GM10266 (cell line): ENCODE measurements around the gene NHEJ1.
"Not testable (repeated sequence)": the region's sequence is repeated elsewhere in the genome, so short reads cannot be mapped to it uniquely, and the experiment has no call there.

Experiments used
- DNase-seq: peaks from one replicate; pipeline ENCODE4 v3.0.0; 2012; ENCODE audit errors: extremely low spot score
- CTCF ChIP-seq: IDR thresholded peaks from 2 replicates; pipeline ENCODE4 v1.5.1; 2012; ENCODE audit warnings: mild to moderate bottlenecking, low read depth; ENCODE audit not compliant: control insufficient read depth, insufficient read depth; ENCODE audit errors: missing control alignments

The NHEJ1 gene

DNA sequence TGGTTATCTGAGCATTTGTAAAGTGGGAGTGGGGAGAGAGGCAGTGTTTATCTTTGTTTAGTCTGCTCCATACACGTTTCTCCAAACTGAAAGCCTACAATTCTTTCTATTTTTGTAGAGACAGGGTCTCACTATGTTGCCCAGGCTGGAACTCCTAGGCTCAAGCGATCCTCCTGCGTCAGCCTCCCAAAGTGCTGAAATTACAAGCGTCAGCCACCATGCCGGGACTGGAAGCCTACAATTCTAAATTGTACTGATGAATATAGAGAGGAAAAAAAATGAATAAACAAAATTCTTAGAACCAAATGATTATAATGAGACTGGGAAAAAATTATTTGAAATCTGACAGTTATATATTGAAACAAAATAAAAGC lies 44.5 kb upstream of the NHEJ1 start:
- DNase-seq: no peak
- no peak for TF ChIP-seq CTCF

DNA sequence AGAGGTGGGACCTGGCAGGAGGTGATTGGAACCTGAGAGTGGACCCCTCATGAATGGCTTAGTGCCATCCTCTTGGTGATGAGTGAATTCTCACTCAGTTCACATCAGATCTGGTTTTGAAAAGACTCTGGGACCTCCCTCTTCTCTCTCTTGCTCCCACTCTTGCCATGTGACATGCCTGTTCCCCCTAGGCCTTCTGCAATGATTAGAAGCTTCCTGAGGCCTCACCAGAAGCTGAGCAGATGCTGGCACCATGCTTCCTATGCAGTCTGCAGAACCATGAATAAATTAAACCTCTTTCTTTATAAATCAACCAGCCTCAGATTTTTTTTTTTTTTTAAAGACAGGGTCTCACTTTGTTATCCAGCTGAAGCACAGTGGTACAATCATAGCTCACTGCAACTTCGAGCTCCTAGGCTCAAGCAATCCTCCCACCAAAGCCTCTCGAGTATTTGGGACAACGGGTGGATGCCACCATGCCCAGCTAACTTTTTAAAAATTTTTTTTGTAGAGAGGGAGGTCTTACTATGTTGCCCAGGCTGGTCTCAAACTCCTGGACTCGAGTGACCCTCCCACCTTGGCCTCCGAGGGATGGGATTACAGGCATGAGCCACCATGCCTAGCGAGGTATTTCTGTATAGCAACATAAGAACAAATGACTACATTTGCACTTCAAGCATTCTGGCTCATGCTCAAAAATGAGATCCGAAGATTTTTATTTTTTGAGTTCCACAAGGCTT lies 44.0 kb upstream of the NHEJ1 start:
- no peak for DNase-seq
- TF ChIP-seq CTCF: no peak

GRCh38 chr2:219201331-219201730 lies 40.7 kb upstream of the NHEJ1 start:
- DNase-seq: not testable (repeated sequence)

DNA sequence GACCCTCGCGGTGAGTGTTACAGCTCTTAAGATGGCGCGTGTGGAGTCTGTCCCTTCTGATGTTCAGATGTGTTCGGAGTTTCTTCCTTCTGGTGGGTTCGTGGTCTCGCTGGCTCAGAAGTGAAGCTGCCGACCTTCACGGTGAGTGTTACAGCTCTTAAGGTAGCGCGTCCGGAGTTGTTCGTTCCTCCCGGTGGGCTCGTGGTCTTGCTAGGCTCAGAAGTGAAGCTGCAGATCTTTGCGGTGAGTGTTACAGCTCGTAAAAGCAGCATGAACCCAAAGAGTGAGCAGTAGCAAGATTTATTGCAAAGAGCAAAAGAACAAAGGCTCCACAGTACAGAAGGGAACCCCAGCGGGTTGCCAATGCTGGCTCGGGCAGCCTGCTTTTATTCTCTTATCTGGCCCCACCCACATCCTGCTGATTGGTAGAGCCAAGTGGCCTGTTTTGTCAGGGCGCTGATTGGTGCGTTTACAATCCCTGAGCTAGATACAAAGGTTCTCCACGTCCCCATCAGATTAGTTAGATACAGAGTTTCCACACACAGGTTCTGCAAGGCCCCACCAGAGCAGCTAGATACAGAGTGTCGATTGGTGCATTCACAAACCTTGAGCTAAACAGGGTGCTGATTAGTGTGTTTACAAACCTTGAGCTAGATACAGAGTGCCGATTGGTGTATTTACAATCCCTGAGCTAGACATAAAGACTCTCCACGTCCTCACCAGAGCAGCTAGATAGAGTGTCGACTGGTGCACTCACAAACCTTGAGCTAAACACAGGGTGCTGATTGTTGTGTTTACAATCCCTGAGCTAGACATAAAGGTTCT lies 40.1 kb upstream of the NHEJ1 start:
- not testable (repeated sequence) for DNase-seq

DNA sequence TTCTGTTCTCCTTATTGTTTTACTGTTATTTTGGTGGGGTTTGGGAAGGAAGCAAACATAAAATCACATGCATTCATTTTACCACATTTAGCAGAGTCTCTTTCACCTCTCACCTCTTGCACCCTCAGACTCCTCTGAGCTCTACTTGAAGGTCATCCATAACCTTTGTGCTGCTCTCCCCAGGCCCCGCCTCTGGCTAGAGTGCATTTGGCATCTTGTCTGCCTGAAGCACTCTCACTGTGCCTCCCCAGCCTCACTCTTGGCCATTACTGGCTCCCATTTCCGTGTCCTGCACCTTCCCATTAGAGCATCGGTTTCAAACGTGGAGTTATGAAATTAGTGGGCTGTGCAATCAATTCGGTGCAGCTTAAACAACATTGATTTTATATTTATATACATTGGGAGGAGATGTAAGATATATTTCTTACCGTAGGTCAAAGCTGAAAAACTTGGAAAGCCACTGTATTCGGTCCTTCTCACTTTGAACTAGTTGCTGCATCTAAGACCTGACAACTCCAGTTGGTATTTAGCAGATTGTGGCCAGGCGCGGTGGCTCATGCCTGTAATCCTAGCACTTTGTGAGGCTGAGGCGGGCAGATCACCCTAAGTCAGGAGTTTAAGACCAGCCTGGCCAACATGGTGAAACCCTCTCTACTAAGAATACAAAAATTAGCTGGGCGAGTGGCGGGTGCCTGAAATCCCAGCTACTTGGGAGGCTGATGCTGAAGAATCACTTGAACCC lies 39.0 kb upstream of the NHEJ1 start:
- DNase-seq: no peak
- no peak for TF ChIP-seq CTCF

- no peak for TF ChIP-seq CTCF
- no peak for DNase-seq
Measured at GRCh38 chr2:219198974-219199373, 38.4 kb upstream of the NHEJ1 start.

DNA sequence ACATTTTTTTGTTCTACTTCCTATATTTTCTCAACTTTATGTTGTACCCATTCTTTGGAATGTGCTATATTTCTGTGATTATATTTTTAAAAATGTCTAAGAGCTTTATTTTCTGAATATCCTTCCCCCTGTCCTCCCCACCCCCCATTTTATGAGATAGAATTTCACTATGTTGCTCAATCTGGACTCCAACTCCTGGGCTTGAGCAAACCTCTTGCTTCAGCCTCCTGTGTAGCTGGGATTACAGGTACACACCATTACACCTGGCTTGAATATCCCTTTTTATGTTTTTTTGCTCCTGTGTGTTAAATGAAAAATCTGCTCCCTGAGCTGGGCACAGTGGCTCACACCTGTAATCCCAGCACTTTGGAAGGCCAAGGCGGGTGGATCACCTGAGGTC lies 36.8 kb upstream of the NHEJ1 start:
- no peak for DNase-seq
- no peak for TF ChIP-seq CTCF
